Ramos (cell line): ENCODE results near the gene TCL1A.

Experiments used
- in situ Hi-C: fragments of 300-500 bp; cut with MboI; formaldehyde crosslinking; loops from one replicate; pipeline ENCODE4 v1.14.3; 2022; ENCODE audit warnings: low sequenced_read_pairs; ENCODE audit not compliant: unreplicated experiment

TCL1A gene

GRCh38 chr14:95707327-95707726 lies 6.6 kb downstream of the TCL1A start:
- in situ Hi-C loops, result no loop called here

GRCh38 chr14:95705518-95705917 lies 8.4 kb downstream of the TCL1A start:
- in situ Hi-C loops, result no loop called here

- in situ Hi-C loops, result no loop called here
These were observed 10.1 kb downstream of the TCL1A start for GRCh38 chr14:95703805-95704204.

GRCh38 chr14:95703341-95703740 lies 10.6 kb downstream of the TCL1A start:
- in situ Hi-C loops, result no loop called here

- in situ Hi-C loops, result no loop called here
These were observed 12.1 kb downstream of the TCL1A start for GRCh38 chr14:95701846-95702221.

- in situ Hi-C loops, result no loop called here
These were observed 13.5 kb downstream of the TCL1A start for GRCh38 chr14:95700221-95700976.

- in situ Hi-C loops, result loop anchor here (5.0 to 10.0 kb wide), 2 partner anchors 37 to 295 kb away; no protein-coding TSS in a partner anchor
These were observed 14.5 kb downstream of the TCL1A start for GRCh38 chr14:95699412-95699811.

- in situ Hi-C loops, result loop anchor here (5.0 to 10.0 kb wide), 2 partner anchors 36 to 297 kb away; no protein-coding TSS in a partner anchor
These were observed 15.6 kb downstream of the TCL1A start for GRCh38 chr14:95698287-95698686.

GRCh38 chr14:95697764-95698163 lies 16.2 kb downstream of the TCL1A start:
- in situ Hi-C loops, result loop anchor here (5.0 to 10.0 kb wide), 2 partner anchors 35 to 297 kb away; no protein-coding TSS in a partner anchor

GRCh38 chr14:95696741-95697140 lies 17.2 kb downstream of the TCL1A start:
- in situ Hi-C loops, result loop anchor here (5.0 to 10.0 kb wide), 2 partner anchors 34 to 298 kb away; no protein-coding TSS in a partner anchor

- in situ Hi-C loops, result loop anchor here (5.0 to 10.0 kb wide), 2 partner anchors 34 to 299 kb away; no protein-coding TSS in a partner anchor
These were observed 18.0 kb downstream of the TCL1A start for GRCh38 chr14:95695913-95696312.

- in situ Hi-C loops, result loop anchor here (5.0 to 10.0 kb wide), 2 partner anchors 33 to 300 kb away; no protein-coding TSS in a partner anchor
These were observed 18.9 kb downstream of the TCL1A start for GRCh38 chr14:95695051-95695450.

GRCh38 chr14:95692109-95692508 lies 21.8 kb downstream of the TCL1A start:
- in situ Hi-C loops, result loop anchor here (5.0 to 10.0 kb wide), 2 partner anchors 80 to 303 kb away; no protein-coding TSS in a partner anchor

- in situ Hi-C loops, result loop anchor here (5.0 to 10.0 kb wide), 2 partner anchors 81 to 303 kb away; no protein-coding TSS in a partner anchor
These were observed 22.3 kb downstream of the TCL1A start for GRCh38 chr14:95691591-95691990.

- in situ Hi-C loops, result loop anchor here (5.0 to 10.0 kb wide), 2 partner anchors 81 to 304 kb away; no protein-coding TSS in a partner anchor
These were observed 23.1 kb downstream of the TCL1A start for GRCh38 chr14:95690815-95691214.

- in situ Hi-C loops, result no loop called here
These were observed 24.5 kb downstream of the TCL1A start for GRCh38 chr14:95689441-95689840.

- in situ Hi-C loops, result no loop called here
These were observed 27.0 kb downstream of the TCL1A start for GRCh38 chr14:95686935-95687334.

GRCh38 chr14:95685978-95686922 lies 27.7 kb downstream of the TCL1A start, which contains the start of gene TCL1B:
TSS of gene TCL1B (plus strand) at chr14:95686426. CDS start at chr14:95686468, 42 bp downstream.
- in situ Hi-C loops, result no loop called here

- in situ Hi-C loops, result loop anchor here (5.0 kb wide), 1 partner anchor 71 kb away; no protein-coding TSS in a partner anchor
These were observed 30.1 kb downstream of the TCL1A start for GRCh38 chr14:95683793-95684192.

- in situ Hi-C loops, result loop anchor here (5.0 kb wide), 1 partner anchor 69 kb away; no protein-coding TSS in a partner anchor
These were observed 32.8 kb downstream of the TCL1A start for GRCh38 chr14:95681153-95681552.
